ENCODE results near the gene TBL1XR1.
A peak's percentile ranks its signal among the peaks of the same experiment; 100 is the strongest.
"Not testable (repeated sequence)": the region's sequence is repeated elsewhere in the genome, so short reads cannot be mapped to it uniquely, and the experiment has no call there.

The TBL1XR1 gene

GRCh38 chr3:177193688-177194268 is 3.5 kb downstream of the TBL1XR1 start:
- Histone ChIP-seq H4K91ac (ENCODE audit: low read length) (no peak overlapping the region), H3K14ac (ENCODE audit: low read length in 2 of 2) (no peak overlapping the region), H2BK12ac (ENCODE audit: low read length in 2 of 2) (no peak overlapping the region), H3K4ac (ENCODE audit: low read depth in 1 of 2, low read length in 2 of 2) (no peak overlapping the region), H2AK5ac (ENCODE audit: low read length, severe bottlenecking) (peak overlapping the region; percentile 49), H3K23ac (ENCODE audit: low read length in 2 of 2) (no peak overlapping the region), H2AFZ (ENCODE audit: low read depth, low read length) (no peak overlapping the region), H2BK15ac (ENCODE audit: low read depth, poor library complexity, severe bottlenecking) (no peak overlapping the region), H3K79me1 (replicated peaks; ENCODE audit: low read length, poor library complexity, severe bottlenecking) (no peaks in the 10 kb centered on the region), H2BK5ac (ENCODE audit: low read depth, low read length, poor library complexity, severe bottlenecking) (no peak overlapping the region), H3K18ac (ENCODE audit: low read depth in 1 of 2, low read length in 2 of 2) (peak overlapping the region in 1 of 2 experiments; percentile 59), H3K27me3 (ENCODE audit: control insufficient read depth in 1 of 2, insufficient read depth in 1 of 2, low read length in 2 of 2) (no peaks in the 10 kb centered on the region), H4K8ac (ENCODE audit: low read length) (no peak overlapping the region), H3K4me2 (ENCODE audit: low read length, poor library complexity, severe bottlenecking) (peak overlapping the region; percentile 56), H3K9me3 (ENCODE audit: control insufficient read depth, low read length) (no peaks in the 10 kb centered on the region), H3K27ac (ENCODE audit: low read length, poor library complexity, severe bottlenecking) (peak overlapping the region; percentile 43), H3K4me1 (ENCODE audit: control insufficient read depth, insufficient read depth, low read depth, low read length) (peaks cover 2% of the 10 kb centered on the region), H3K4me3 (ENCODE audit: insufficient read depth in 1 of 2, low read depth in 1 of 2, low read length in 2 of 2) (peak overlapping the region in 1 of 2 experiments; percentile 82), H2BK120ac (ENCODE audit: low read depth, low read length) (no peak overlapping the region), H3K36me3 (ENCODE audit: control insufficient read depth in 1 of 2, insufficient read depth in 2 of 2, low read depth in 1 of 2, low read length in 2 of 2) (no peaks in the 10 kb centered on the region), H3K9ac (ENCODE audit: low read length) (peak overlapping the region; percentile 93)
- no peak for DNase-seq
- 88% methylated on average over 9 of the region's 9 CpGs for WGBS

- not testable (repeated sequence) for H3K9ac ChIP-seq (ENCODE audit: low read length); H3K14ac ChIP-seq (ENCODE audit: low read length in 2 of 2); H3K36me3 ChIP-seq (ENCODE audit: control insufficient read depth in 1 of 2, insufficient read depth in 2 of 2, low read depth in 1 of 2, low read length in 2 of 2); H3K4me1 ChIP-seq (ENCODE audit: control insufficient read depth, insufficient read depth, low read depth, low read length); H3K23ac ChIP-seq (ENCODE audit: low read length in 2 of 2); H3K9me3 ChIP-seq (ENCODE audit: control insufficient read depth, low read length); H3K18ac ChIP-seq (ENCODE audit: low read depth in 1 of 2, low read length in 2 of 2); H3K27ac ChIP-seq (ENCODE audit: low read length, poor library complexity, severe bottlenecking); H2AFZ ChIP-seq (ENCODE audit: low read depth, low read length); H3K79me1 ChIP-seq (replicated peaks; ENCODE audit: low read length, poor library complexity, severe bottlenecking); H4K8ac ChIP-seq (ENCODE audit: low read length); H2BK120ac ChIP-seq (ENCODE audit: low read depth, low read length); H3K4me3 ChIP-seq (ENCODE audit: insufficient read depth in 1 of 2, low read depth in 1 of 2, low read length in 2 of 2); H3K4me2 ChIP-seq (ENCODE audit: low read length, poor library complexity, severe bottlenecking); H3K27me3 ChIP-seq (ENCODE audit: control insufficient read depth in 1 of 2, insufficient read depth in 1 of 2, low read length in 2 of 2); H4K91ac ChIP-seq (ENCODE audit: low read length); H2BK12ac ChIP-seq (ENCODE audit: low read length in 2 of 2); H3K4ac ChIP-seq (ENCODE audit: low read depth in 1 of 2, low read length in 2 of 2); DNase-seq; H2BK5ac ChIP-seq (ENCODE audit: low read depth, low read length, poor library complexity, severe bottlenecking); H2AK5ac ChIP-seq (ENCODE audit: low read length, severe bottlenecking); H2BK15ac ChIP-seq (ENCODE audit: low read depth, poor library complexity, severe bottlenecking)
- WGBS, result 98% methylated on average over 12 of the region's 12 CpGs
Observed at GRCh38 chr3:177193275-177193674, 4.0 kb downstream of the TBL1XR1 start.

- Histone ChIP-seq H3K79me1 (replicated peaks; ENCODE audit: low read length, poor library complexity, severe bottlenecking) (no peaks in the 10 kb centered on the region), H2BK15ac (ENCODE audit: low read depth, poor library complexity, severe bottlenecking) (no peak overlapping the region), H3K23ac (ENCODE audit: low read length in 2 of 2) (no peak overlapping the region), H3K27ac (ENCODE audit: low read length, poor library complexity, severe bottlenecking) (no peak overlapping the region), H3K36me3 (ENCODE audit: control insufficient read depth in 1 of 2, insufficient read depth in 2 of 2, low read depth in 1 of 2, low read length in 2 of 2) (no peaks in the 10 kb centered on the region), H2AFZ (ENCODE audit: low read depth, low read length) (no peak overlapping the region), H2BK120ac (ENCODE audit: low read depth, low read length) (no peak overlapping the region), H3K9me3 (ENCODE audit: control insufficient read depth, low read length) (no peaks in the 10 kb centered on the region), H3K4me3 (ENCODE audit: insufficient read depth in 1 of 2, low read depth in 1 of 2, low read length in 2 of 2) (no peak overlapping the region), H3K4me1 (ENCODE audit: control insufficient read depth, insufficient read depth, low read depth, low read length) (no peaks in the 10 kb centered on the region), H2AK5ac (ENCODE audit: low read length, severe bottlenecking) (no peak overlapping the region), H4K8ac (ENCODE audit: low read length) (no peak overlapping the region), H3K14ac (ENCODE audit: low read length in 2 of 2) (no peak overlapping the region), H3K18ac (ENCODE audit: low read depth in 1 of 2, low read length in 2 of 2) (no peak overlapping the region), H2BK12ac (ENCODE audit: low read length in 2 of 2) (no peak overlapping the region), H3K4ac (ENCODE audit: low read depth in 1 of 2, low read length in 2 of 2) (no peak overlapping the region), H3K9ac (ENCODE audit: low read length) (peak overlapping the region; percentile 72), H2BK5ac (ENCODE audit: low read depth, low read length, poor library complexity, severe bottlenecking) (no peak overlapping the region), H4K91ac (ENCODE audit: low read length) (no peak overlapping the region), H3K27me3 (ENCODE audit: control insufficient read depth in 1 of 2, insufficient read depth in 1 of 2, low read length in 2 of 2) (no peaks in the 10 kb centered on the region), H3K4me2 (ENCODE audit: low read length, poor library complexity, severe bottlenecking) (no peak overlapping the region)
- DNase-seq, result peak; percentile 36
- WGBS, result 88% methylated on average over 5 of the region's 5 CpGs
Observed at GRCh38 chr3:177190756-177191681, 6.3 kb downstream of the TBL1XR1 start.

GRCh38 chr3:177190184-177190583 is 7.1 kb downstream of the TBL1XR1 start:
- H2AK5ac ChIP-seq (ENCODE audit: low read length, severe bottlenecking); H2BK15ac ChIP-seq (ENCODE audit: low read depth, poor library complexity, severe bottlenecking); H3K27me3 ChIP-seq (ENCODE audit: control insufficient read depth in 1 of 2, insufficient read depth in 1 of 2, low read length in 2 of 2); H2BK120ac ChIP-seq (ENCODE audit: low read depth, low read length); H3K23ac ChIP-seq (ENCODE audit: low read length in 2 of 2); H3K18ac ChIP-seq (ENCODE audit: low read depth in 1 of 2, low read length in 2 of 2); H3K9me3 ChIP-seq (ENCODE audit: control insufficient read depth, low read length); H3K4me3 ChIP-seq (ENCODE audit: insufficient read depth in 1 of 2, low read depth in 1 of 2, low read length in 2 of 2); H3K27ac ChIP-seq (ENCODE audit: low read length, poor library complexity, severe bottlenecking); H3K14ac ChIP-seq (ENCODE audit: low read length in 2 of 2); H2BK5ac ChIP-seq (ENCODE audit: low read depth, low read length, poor library complexity, severe bottlenecking); H3K4me2 ChIP-seq (ENCODE audit: low read length, poor library complexity, severe bottlenecking); H4K8ac ChIP-seq (ENCODE audit: low read length); DNase-seq; H2BK12ac ChIP-seq (ENCODE audit: low read length in 2 of 2); H4K91ac ChIP-seq (ENCODE audit: low read length); H3K4ac ChIP-seq (ENCODE audit: low read depth in 1 of 2, low read length in 2 of 2); H3K4me1 ChIP-seq (ENCODE audit: control insufficient read depth, insufficient read depth, low read depth, low read length); H3K36me3 ChIP-seq (ENCODE audit: control insufficient read depth in 1 of 2, insufficient read depth in 2 of 2, low read depth in 1 of 2, low read length in 2 of 2); H2AFZ ChIP-seq (ENCODE audit: low read depth, low read length); H3K79me1 ChIP-seq (replicated peaks; ENCODE audit: low read length, poor library complexity, severe bottlenecking): not testable (repeated sequence)
- WGBS, result 98% methylated on average over 5 of the region's 5 CpGs
- H3K9ac ChIP-seq (ENCODE audit: low read length), result peak overlapping the region; percentile 72
